ENCODE measurements around the gene OOSP2. TPM values are rescaled to one million over a fixed set of nuclear protein-coding genes. Genes with fewer than 3 reads are reported as not detected.
"Not testable (repeated sequence)": the region's sequence is repeated elsewhere in the genome, so short reads cannot be mapped to it uniquely, and the experiment has no call there.

The OOSP2 gene
- total RNA-seq, 1 experiment from 2014 or later, result not detected

GRCh38 chr11:60005360-60005759 lies 34.8 kb upstream of the OOSP2 start:
- Histone ChIP-seq H3K4me1 (no peaks in the 10 kb centered on the region), H3K9me3 (no peaks in the 10 kb centered on the region), H3K36me3 (ENCODE audit: control insufficient read depth, insufficient read depth, low read length) (no peaks in the 10 kb centered on the region), H3K27me3 (replicated peaks; ENCODE audit: control insufficient read depth, insufficient read depth, low read length) (no peaks in the 10 kb centered on the region), H3K4me3 (ENCODE audit: low read depth, low read length) (no peak overlapping the region)
- H3K9me3 Mint-ChIP-seq (ENCODE audit: unreplicated experiment), result no peaks in the 10 kb centered on the region
- H3K27me3 Mint-ChIP-seq (ENCODE audit: insufficient read depth, unreplicated experiment), result peaks cover 3% of the 10 kb centered on the region
- no peak overlapping the region for H3K27ac Mint-ChIP-seq (ENCODE audit: unreplicated experiment)
- no peaks in the 10 kb centered on the region for H3K36me3 Mint-ChIP-seq (ENCODE audit: insufficient read depth, unreplicated experiment)
- H3K4me3 Mint-ChIP-seq (ENCODE audit: unreplicated experiment), result no peak overlapping the region
- BruUV-seq (replicated peaks), result no TSS peak
- ChIA-PET POLR2A (no interaction called here), CTCF (no interaction called here)
- TF ChIP-seq CTCF (IDR thresholded peaks at IDR 0.05; ENCODE audit: insufficient read depth in 1 of 2, low read depth in 1 of 2, low read length in 1 of 2, severe bottlenecking in 1 of 2, unreplicated experiment in 1 of 2), result no peak
- no peaks in the 10 kb centered on the region for H3K4me1 Mint-ChIP-seq (ENCODE audit: low read depth, unreplicated experiment)
- intact Hi-C loops (cut with micrococcal nuclease; ENCODE audit: unreplicated experiment), result no loop called here
- DNase-seq, result no peak

GRCh38 chr11:60016881-60017280 lies 23.3 kb upstream of the OOSP2 start, which contains the start of gene OOSP4B:
Gene OOSP4B (plus strand): TSS chr11:60017181.
- H3K9me3 ChIP-seq, result no peaks in the 10 kb centered on the region
- ChIA-PET CTCF (no interaction called here), POLR2A (no interaction called here)
- Mint-ChIP-seq H3K4me1 (ENCODE audit: low read depth, unreplicated experiment) (no peaks in the 10 kb centered on the region), H3K9me3 (ENCODE audit: unreplicated experiment) (peaks cover 10% of the 10 kb centered on the region), H3K27me3 (ENCODE audit: insufficient read depth, unreplicated experiment) (no peaks in the 10 kb centered on the region), H3K27ac (ENCODE audit: unreplicated experiment) (no peak within 1 kb of the TSS), H3K4me3 (ENCODE audit: unreplicated experiment) (no peak within 1 kb of the TSS), H3K36me3 (ENCODE audit: insufficient read depth, unreplicated experiment) (no peaks in the 10 kb centered on the region)
- intact Hi-C loops (cut with micrococcal nuclease; ENCODE audit: unreplicated experiment), result no loop called here
- no peaks in the 10 kb centered on the region for H3K27me3 ChIP-seq (replicated peaks; ENCODE audit: control insufficient read depth, insufficient read depth, low read length)
- H3K4me3 ChIP-seq (ENCODE audit: low read depth, low read length), result no peak within 1 kb of the TSS
- no TSS peak for BruUV-seq (replicated peaks)
- TF ChIP-seq CTCF (IDR thresholded peaks at IDR 0.05; ENCODE audit: insufficient read depth in 1 of 2, low read depth in 1 of 2, low read length in 1 of 2, severe bottlenecking in 1 of 2, unreplicated experiment in 1 of 2), result no peak
- DNase-seq, result no peak
- H3K4me1 ChIP-seq, result no peaks in the 10 kb centered on the region
- H3K36me3 ChIP-seq (ENCODE audit: control insufficient read depth, insufficient read depth, low read length), result no peaks in the 10 kb centered on the region

- POLR2A ChIA-PET, result no interaction called here
- Histone ChIP-seq H3K27me3 (replicated peaks; ENCODE audit: control insufficient read depth, insufficient read depth, low read length) (no peaks in the 10 kb centered on the region), H3K36me3 (ENCODE audit: control insufficient read depth, insufficient read depth, low read length) (no peaks in the 10 kb centered on the region), H3K9me3 (no peaks in the 10 kb centered on the region), H3K4me1 (no peaks in the 10 kb centered on the region), H3K4me3 (ENCODE audit: low read depth, low read length) (no peak overlapping the region)
- intact Hi-C loops (cut with micrococcal nuclease; ENCODE audit: unreplicated experiment), result no loop called here
- H3K27ac Mint-ChIP-seq (ENCODE audit: unreplicated experiment), result no peak overlapping the region
- no peaks in the 10 kb centered on the region for H3K27me3 Mint-ChIP-seq (ENCODE audit: insufficient read depth, unreplicated experiment)
- no TSS peak for BruUV-seq (replicated peaks)
- DNase-seq, result no peak
- CTCF ChIA-PET, result no interaction called here
- TF ChIP-seq CTCF (IDR thresholded peaks at IDR 0.05; ENCODE audit: insufficient read depth in 1 of 2, low read depth in 1 of 2, low read length in 1 of 2, severe bottlenecking in 1 of 2, unreplicated experiment in 1 of 2), result no peak
- no peak overlapping the region for H3K4me3 Mint-ChIP-seq (ENCODE audit: unreplicated experiment)
- no peaks in the 10 kb centered on the region for H3K4me1 Mint-ChIP-seq (ENCODE audit: low read depth, unreplicated experiment)
- no peaks in the 10 kb centered on the region for H3K36me3 Mint-ChIP-seq (ENCODE audit: insufficient read depth, unreplicated experiment)
- H3K9me3 Mint-ChIP-seq (ENCODE audit: unreplicated experiment), result peaks cover 10% of the 10 kb centered on the region
These were observed 22.2 kb upstream of the OOSP2 start for GRCh38 chr11:60018058-60018457.

- intact Hi-C loops (cut with micrococcal nuclease; ENCODE audit: unreplicated experiment); DNase-seq; H3K4me3 Mint-ChIP-seq (ENCODE audit: unreplicated experiment); CTCF ChIA-PET; H3K9me3 ChIP-seq; POLR2A ChIA-PET; H3K27ac Mint-ChIP-seq (ENCODE audit: unreplicated experiment); H3K36me3 Mint-ChIP-seq (ENCODE audit: insufficient read depth, unreplicated experiment); H3K9me3 Mint-ChIP-seq (ENCODE audit: unreplicated experiment); H3K36me3 ChIP-seq (ENCODE audit: control insufficient read depth, insufficient read depth, low read length); H3K4me1 Mint-ChIP-seq (ENCODE audit: low read depth, unreplicated experiment); H3K4me1 ChIP-seq; H3K27me3 Mint-ChIP-seq (ENCODE audit: insufficient read depth, unreplicated experiment); BruUV-seq (replicated peaks); H3K4me3 ChIP-seq (ENCODE audit: low read depth, low read length); H3K27me3 ChIP-seq (replicated peaks; ENCODE audit: control insufficient read depth, insufficient read depth, low read length): not testable (repeated sequence)
These were observed 19.8 kb upstream of the OOSP2 start for GRCh38 chr11:60020376-60020775.

Measured in Caco-2 (cell line).